ENCODE results near the gene PRDM16.

Gene PRDM16

GRCh38 chr1:3251099-3251806 is 182.2 kb downstream of the PRDM16 start:
- no peak for DNase-seq (ENCODE audit: low read depth in 2 of 3, low spot score in 2 of 3)

- DNase-seq (ENCODE audit: low read depth in 2 of 3, low spot score in 2 of 3): no peak
Measured at GRCh38 chr1:3251807-3252428, 182.9 kb downstream of the PRDM16 start.

- DNase-seq (ENCODE audit: low read depth in 2 of 3, low spot score in 2 of 3): no peak
Measured at GRCh38 chr1:3255680-3256079, 186.7 kb downstream of the PRDM16 start.

- no peak for DNase-seq (ENCODE audit: low read depth in 2 of 3, low spot score in 2 of 3)
Measured at GRCh38 chr1:3257788-3258187, 188.8 kb downstream of the PRDM16 start.

- no peak for DNase-seq (ENCODE audit: low read depth in 2 of 3, low spot score in 2 of 3)
Measured at GRCh38 chr1:3258386-3259003, 189.5 kb downstream of the PRDM16 start.

GRCh38 chr1:3259020-3259419 is 190.0 kb downstream of the PRDM16 start:
- no peak for DNase-seq (ENCODE audit: low read depth in 2 of 3, low spot score in 2 of 3)

GRCh38 chr1:3261007-3261968 is 192.3 kb downstream of the PRDM16 start:
- no peak for DNase-seq (ENCODE audit: low read depth in 2 of 3, low spot score in 2 of 3)

GRCh38 chr1:3261969-3262579 is 193.1 kb downstream of the PRDM16 start:
- DNase-seq (ENCODE audit: low read depth in 2 of 3, low spot score in 2 of 3): no peak

- no peak for DNase-seq (ENCODE audit: low read depth in 2 of 3, low spot score in 2 of 3)
Measured at GRCh38 chr1:3262681-3263286, 193.8 kb downstream of the PRDM16 start.

- no peak for DNase-seq (ENCODE audit: low read depth in 2 of 3, low spot score in 2 of 3)
Measured at GRCh38 chr1:3263790-3264189, 194.8 kb downstream of the PRDM16 start.

- DNase-seq (ENCODE audit: low read depth in 2 of 3, low spot score in 2 of 3): no peak
Measured at GRCh38 chr1:3264456-3264855, 195.5 kb downstream of the PRDM16 start.

- no peak for DNase-seq (ENCODE audit: low read depth in 2 of 3, low spot score in 2 of 3)
Measured at GRCh38 chr1:3265835-3266805, 197.1 kb downstream of the PRDM16 start.

GRCh38 chr1:3266870-3267549 is 198.0 kb downstream of the PRDM16 start:
- DNase-seq (ENCODE audit: low read depth in 2 of 3, low spot score in 2 of 3): no peak

- DNase-seq (ENCODE audit: low read depth in 2 of 3, low spot score in 2 of 3): no peak
Measured at GRCh38 chr1:3267550-3268270, 198.7 kb downstream of the PRDM16 start.

- no peak for DNase-seq (ENCODE audit: low read depth in 2 of 3, low spot score in 2 of 3)
Measured at GRCh38 chr1:3268281-3268680, 199.3 kb downstream of the PRDM16 start.

- no peak for DNase-seq (ENCODE audit: low read depth in 2 of 3, low spot score in 2 of 3)
Measured at GRCh38 chr1:3270403-3271245, 201.6 kb downstream of the PRDM16 start.

GRCh38 chr1:3271866-3272265 is 202.9 kb downstream of the PRDM16 start:
- DNase-seq (ENCODE audit: low read depth in 2 of 3, low spot score in 2 of 3): no peak
